Stimulated activated CD8-positive, alpha-beta memory T cell treated with anti-CD3 and anti-CD28 coated beads, Interleukin-2, amount 100 ng/mL, for 48 hours (primary cell): ENCODE measurements around the gene ANKRD34C.
A peak's percentile ranks its signal among the peaks of the same experiment; 100 is the strongest.

Experiments used
- DNase-seq, 2 donors: peaks; one replicate each; pipeline ENCODE4 v3.0.0-alpha.2; 2020; ENCODE audit warnings: low read depth in 2 of 2

The ANKRD34C gene

GRCh38 chr15:79282371-79283251 lies at the start of gene ANKRD34C:
TSS of gene ANKRD34C (plus strand) at chr15:79282722. CDS start at chr15:79293285, 10,563 bp downstream.
- DNase-seq, result no peak

- no peak for DNase-seq
These were observed 49.3 kb upstream of the ANKRD34C start for GRCh38 chr15:79233236-79233635.

- DNase-seq, result no peak
These were observed 42.5 kb upstream of the ANKRD34C start for GRCh38 chr15:79240036-79240435.

GRCh38 chr15:79243723-79244122 lies 38.8 kb upstream of the ANKRD34C start:
- DNase-seq, result no peak

- no peak for DNase-seq
These were observed 37.6 kb upstream of the ANKRD34C start for GRCh38 chr15:79244876-79245275.

- DNase-seq, result no peak
These were observed 34.3 kb upstream of the ANKRD34C start for GRCh38 chr15:79248183-79248582.

- DNase-seq, result no peak
These were observed 25.1 kb upstream of the ANKRD34C start for GRCh38 chr15:79257454-79257853.

GRCh38 chr15:79261836-79262235 lies 20.7 kb upstream of the ANKRD34C start:
- DNase-seq, result no peak

- no peak for DNase-seq
These were observed 17.4 kb upstream of the ANKRD34C start for GRCh38 chr15:79265167-79265566.

GRCh38 chr15:79265987-79266579 lies 16.4 kb upstream of the ANKRD34C start:
- no peak for DNase-seq

GRCh38 chr15:79283252-79284048 lies 928 bp downstream of the ANKRD34C start:
- DNase-seq, result peak in 1 of 2 donors; percentile 18

GRCh38 chr15:79290642-79291275 lies 8.2 kb downstream of the ANKRD34C start:
- no peak for DNase-seq

- DNase-seq, result no peak
These were observed 9.5 kb downstream of the ANKRD34C start for GRCh38 chr15:79292011-79292410.

GRCh38 chr15:79294075-79294474 lies 11.6 kb downstream of the ANKRD34C start:
- no peak for DNase-seq

- no peak for DNase-seq
These were observed 14.1 kb downstream of the ANKRD34C start for GRCh38 chr15:79296583-79296982.

- DNase-seq, result no peak
These were observed 16.8 kb downstream of the ANKRD34C start for GRCh38 chr15:79299126-79299840.

- DNase-seq, result no peak
These were observed 17.3 kb downstream of the ANKRD34C start for GRCh38 chr15:79299841-79300235.

GRCh38 chr15:79307251-79307650 lies 24.7 kb downstream of the ANKRD34C start:
- DNase-seq, result no peak

GRCh38 chr15:79308874-79309273 lies 26.4 kb downstream of the ANKRD34C start:
- DNase-seq, result no peak

GRCh38 chr15:79310612-79310984 lies 28.1 kb downstream of the ANKRD34C start:
- DNase-seq, result no peak
